ENCODE results near the gene TMC4.
"Not testable (repeated sequence)": the region's sequence is repeated elsewhere in the genome, so short reads cannot be mapped to it uniquely, and the experiment has no call there.

GRCh38 chr19:54171736-54172431 lies 1.1 kb downstream of the TMC4 start:
- not testable (repeated sequence) for TF ChIP-seq EZH2 (IDR thresholded peaks at IDR 0.05); POLR2AphosphoS5 (IDR thresholded peaks at IDR 0.05; ENCODE audit: borderline replicate concordance, low read depth, low read length); FOXP2 (optimal IDR thresholded peaks at IDR 0.05; ENCODE audit: control extremely low read depth, extremely low read length, insufficient read depth)

Measured in SK-N-MC (cell line).